ENCODE data around the gene SETD1B. TPM values are rescaled to one million over a fixed set of nuclear protein-coding genes. Genes with fewer than 3 reads are reported as not detected.

Gene SETD1B
- total RNA-seq, 5 donors from 2014 or later (not counting 1 experiment from before 2014, with no cell fraction given) = 87.7 to 106 (median 96.0) TPM

DNA sequence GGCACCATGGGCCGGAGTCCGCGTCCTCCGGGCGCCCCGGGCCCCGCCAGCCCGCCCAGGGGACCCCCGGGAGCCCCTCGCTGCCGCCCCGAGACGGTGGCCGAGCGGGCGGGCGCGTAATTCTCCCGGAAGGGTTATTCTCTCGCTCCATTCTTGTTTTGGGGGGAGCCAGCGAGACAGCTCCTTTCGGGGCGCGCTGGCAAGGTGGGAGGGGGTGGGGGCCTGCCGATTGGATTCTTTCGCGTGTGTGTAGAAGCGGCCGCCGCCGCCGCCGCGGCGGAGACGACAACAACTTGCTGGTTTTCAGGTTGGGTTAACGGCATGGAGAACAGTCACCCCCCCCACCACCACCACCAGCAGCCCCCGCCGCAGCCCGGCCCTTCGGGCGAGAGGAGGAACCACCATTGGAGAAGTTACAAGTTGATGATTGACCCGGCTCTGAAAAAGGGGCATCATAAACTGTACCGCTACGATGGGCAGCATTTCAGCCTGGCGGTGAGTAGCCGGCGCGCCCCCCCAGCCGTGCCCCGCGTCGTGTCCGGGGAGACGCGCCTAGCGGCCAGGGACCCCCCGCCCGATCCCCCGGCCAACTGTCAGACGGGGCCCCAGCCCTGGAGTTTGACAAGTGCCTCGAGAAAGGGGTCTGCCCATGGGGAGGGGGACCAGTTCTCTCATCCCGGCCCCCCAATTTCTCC, 755 bp downstream of the SETD1B start:
- peak overlapping the region; percentile 92 to 98 (median 98) for H3K4me3 Mint-ChIP-seq
- Histone ChIP-seq H3K36me3 (ENCODE audit: control insufficient read depth in 2 of 2, extremely low read depth in 1 of 2, insufficient read depth in 1 of 2, low read length in 1 of 2) (peaks cover 0 to 26% of the 10 kb centered on the region in 2 donors), H3K4me3 (ENCODE audit: control insufficient read depth in 1 of 2, extremely low read depth in 1 of 2, low read length in 1 of 2) (peak overlapping the region; percentile 71 to 82), H3K27me3 (replicated peaks in 1 of 2; ENCODE audit: control insufficient read depth in 2 of 2, extremely low read depth in 1 of 2, insufficient read depth in 2 of 2, low read length in 1 of 2) (no peaks in the 10 kb centered on the region), H3K9me3 (no peaks in the 10 kb centered on the region), H3K27ac (ENCODE audit: low read length) (peak overlapping the region; percentile 40), H3K4me1 (ENCODE audit: control insufficient read depth in 1 of 2, extremely low read depth in 1 of 2, insufficient read depth in 2 of 2, low read length in 2 of 2) (peaks cover 16 to 49% of the 10 kb centered on the region in 2 experiments)
- H3K27ac Mint-ChIP-seq = peak overlapping the region; percentile 98 to 100
- H3K4me1 Mint-ChIP-seq = peaks cover 20 to 40% (median 38%) of the 10 kb centered on the region in 3 donors
- ATAC-seq (replicated peaks in 1 of 4) (peak; percentile 7 to 8 (median 8)), DNase-seq (peak; percentile 52 to 84 (median 74))
- POLR2A ChIA-PET = interaction anchor here (0.6 to 2.5 kb wide), 14 partner anchors 10 to 758 kb away, joined by 3 to 10 read pairs (median 4); partner anchors contain the start of gene RHOF (in 1 of the 2)
- H3K27me3 Mint-ChIP-seq = no peaks in the 10 kb centered on the region
- under 1% methylated on average over 43 of the region's 63 CpGs for WGBS (ENCODE audit: insufficient coverage)
- H3K9me3 Mint-ChIP-seq = no peaks in the 10 kb centered on the region
- CTCF ChIA-PET = interaction anchor here (0.6 to 13.1 kb wide), 6 partner anchors 9 to 1327 kb away, joined by 3 to 344 read pairs (median 6); partner anchors contain the start of gene RHOF (in 2 of the 2)
- peaks cover 21% of the 10 kb centered on the region for H3K36me3 Mint-ChIP-seq

GRCh38 chr12:121805171-121806008, 1.6 kb downstream of the SETD1B start:
- Mint-ChIP-seq H3K4me1 (peaks cover 25 to 44% (median 40%) of the 10 kb centered on the region in 3 donors), H3K9me3 (no peaks in the 10 kb centered on the region), H3K36me3 (peaks cover 25% of the 10 kb centered on the region), H3K27me3 (no peaks in the 10 kb centered on the region), H3K4me3 (peak overlapping the region; percentile 92 to 98 (median 98)), H3K27ac (peak overlapping the region; percentile 98 to 100)
- no peaks in the 10 kb centered on the region for H3K27me3 ChIP-seq (replicated peaks in 1 of 2; ENCODE audit: control insufficient read depth in 2 of 2, extremely low read depth in 1 of 2, insufficient read depth in 2 of 2, low read length in 1 of 2)
- CTCF ChIA-PET = interaction anchor here (0.5 to 13.1 kb wide), 6 partner anchors 9 to 1477 kb away, joined by 3 to 344 read pairs (median 6); partner anchors contain the start of gene RHOF (in 2 of the 2)
- H3K27ac ChIP-seq (ENCODE audit: low read length) = peak overlapping the region; percentile 40
- ATAC-seq (replicated peaks in 1 of 4) = no peak
- no peaks in the 10 kb centered on the region for H3K9me3 ChIP-seq
- POLR2A ChIA-PET = interaction anchor here (0.6 to 2.5 kb wide), 7 partner anchors 9 to 286 kb away, joined by 3 to 11 read pairs (median 3); partner anchors contain the start of gene RHOF (in 1 of the 2)
- H3K4me1 ChIP-seq (ENCODE audit: control insufficient read depth in 1 of 2, extremely low read depth in 1 of 2, insufficient read depth in 2 of 2, low read length in 2 of 2) = peaks cover 16 to 58% of the 10 kb centered on the region in 2 experiments
- peak overlapping the region; percentile 71 to 82 for H3K4me3 ChIP-seq (ENCODE audit: control insufficient read depth in 1 of 2, extremely low read depth in 1 of 2, low read length in 1 of 2)
- peak in 3 of 35 experiments; percentile 41 to 49 (median 42) for DNase-seq
- no CpG with 5 or more reads among the region's 45 CpGs for WGBS (ENCODE audit: insufficient coverage)
- peaks cover 0 to 33% of the 10 kb centered on the region in 2 donors for H3K36me3 ChIP-seq (ENCODE audit: control insufficient read depth in 2 of 2, extremely low read depth in 1 of 2, insufficient read depth in 1 of 2, low read length in 1 of 2)

DNA sequence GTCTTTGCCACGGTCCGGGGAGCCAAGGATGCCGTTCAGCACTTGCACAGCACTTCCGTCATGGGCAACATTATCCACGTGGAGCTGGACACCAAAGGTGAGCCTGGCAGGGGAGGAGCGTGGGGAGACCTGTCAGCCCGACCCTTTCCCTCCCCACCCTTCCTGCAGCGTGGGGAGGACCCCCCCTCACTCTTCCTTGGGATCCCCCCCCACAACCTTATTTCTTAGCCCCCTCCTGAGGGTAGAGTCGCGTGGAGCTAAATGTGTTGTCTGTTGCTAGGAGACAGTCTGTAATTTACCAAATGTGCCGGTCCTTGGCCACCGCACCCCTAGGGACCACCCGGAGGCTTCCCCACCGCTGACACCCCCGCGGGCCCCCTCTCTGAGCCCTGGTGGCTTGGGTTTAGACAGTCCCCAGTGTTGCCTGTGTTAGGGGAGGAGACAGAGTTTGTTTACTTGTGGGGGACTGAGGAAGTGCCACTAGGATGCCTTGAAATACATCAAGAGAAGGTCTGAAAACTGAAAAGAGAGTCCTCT, 2.3 kb downstream of the SETD1B start:
- no peaks in the 10 kb centered on the region for H3K27me3 Mint-ChIP-seq
- H3K36me3 Mint-ChIP-seq = peaks cover 30% of the 10 kb centered on the region
- peak overlapping the region; percentile 71 to 82 for H3K4me3 ChIP-seq (ENCODE audit: control insufficient read depth in 1 of 2, extremely low read depth in 1 of 2, low read length in 1 of 2)
- peak overlapping the region; percentile 40 for H3K27ac ChIP-seq (ENCODE audit: low read length)
- 0% methylated on average over 2 of the region's 16 CpGs for WGBS (ENCODE audit: insufficient coverage)
- H3K4me3 Mint-ChIP-seq = peak overlapping the region; percentile 92 to 98 (median 98)
- peaks cover 20 to 64% of the 10 kb centered on the region in 2 experiments for H3K4me1 ChIP-seq (ENCODE audit: control insufficient read depth in 1 of 2, extremely low read depth in 1 of 2, insufficient read depth in 2 of 2, low read length in 2 of 2)
- ChIA-PET POLR2A (interaction anchor here (0.6 to 2.5 kb wide), 7 partner anchors 10 to 285 kb away, joined by 3 to 11 read pairs (median 7); no protein-coding TSS in a partner anchor), CTCF (interaction anchor here (0.5 to 13.1 kb wide), 6 partner anchors 10 to 1477 kb away, joined by 3 to 344 read pairs (median 4); partner anchors contain the start of gene RHOF (in 2 of the 2))
- DNase-seq (peak in 14 of 35 experiments; percentile 30 to 63 (median 51)), ATAC-seq (replicated peaks in 1 of 4) (peak in 3 of 4 experiments; percentile 8 to 10 (median 9))
- peaks cover 0 to 40% of the 10 kb centered on the region in 2 donors for H3K36me3 ChIP-seq (ENCODE audit: control insufficient read depth in 2 of 2, extremely low read depth in 1 of 2, insufficient read depth in 1 of 2, low read length in 1 of 2)
- H3K4me1 Mint-ChIP-seq = peaks cover 32 to 51% (median 45%) of the 10 kb centered on the region in 3 donors
- H3K27me3 ChIP-seq (replicated peaks in 1 of 2; ENCODE audit: control insufficient read depth in 2 of 2, extremely low read depth in 1 of 2, insufficient read depth in 2 of 2, low read length in 1 of 2) = no peaks in the 10 kb centered on the region
- peak overlapping the region; percentile 94 to 99 for H3K27ac Mint-ChIP-seq
- H3K9me3 ChIP-seq = no peaks in the 10 kb centered on the region
- H3K9me3 Mint-ChIP-seq = no peaks in the 10 kb centered on the region

DNA sequence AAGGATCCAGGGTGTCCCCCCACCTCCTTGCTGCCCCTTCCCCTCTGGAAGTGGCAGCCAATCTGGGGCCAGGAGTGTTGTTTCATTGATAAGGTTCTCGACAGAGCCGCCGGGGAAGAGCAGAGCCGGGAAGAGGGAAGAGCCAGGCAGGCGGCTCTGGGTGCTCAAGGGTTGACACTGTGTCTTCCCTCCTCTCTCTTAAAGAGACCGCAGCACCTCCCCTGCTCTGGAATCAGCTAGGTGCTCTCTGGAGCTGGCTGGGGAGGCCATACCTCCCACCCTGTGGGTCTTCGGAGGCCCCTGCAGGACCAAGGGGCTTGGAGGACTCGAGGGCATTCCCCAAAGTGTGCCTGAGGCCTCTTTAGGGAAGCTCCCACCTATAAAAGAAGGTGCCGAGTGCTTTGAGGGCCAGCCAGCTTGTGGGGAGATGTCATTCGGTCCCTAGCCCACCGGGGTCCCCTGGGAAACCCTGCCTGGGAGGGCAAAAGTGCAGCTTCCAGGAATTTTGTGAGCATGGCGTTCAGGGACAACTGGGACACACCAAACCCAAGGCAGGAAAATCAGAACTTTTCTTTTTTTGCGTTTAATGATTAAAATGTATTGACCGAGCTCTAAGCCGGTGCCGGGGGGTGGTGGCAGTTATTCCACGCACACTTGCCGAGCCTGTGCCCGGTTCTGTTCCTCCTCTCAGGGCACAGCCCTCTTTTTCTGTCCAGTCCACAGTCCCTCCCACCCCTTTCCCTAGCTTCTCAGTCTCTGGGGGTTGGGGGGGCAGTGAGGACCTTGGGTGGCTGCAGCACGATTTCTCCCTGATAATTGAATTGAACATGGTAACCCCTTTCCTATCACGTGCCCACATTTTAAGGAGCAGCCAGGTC, 3.0 kb downstream of the SETD1B start:
- ATAC-seq (replicated peaks in 1 of 4) = no peak

GRCh38 chr12:121807642-121808347, 4.0 kb downstream of the SETD1B start:
- ATAC-seq (replicated peaks in 1 of 4) (no peak), DNase-seq (no peak)
- H3K27ac ChIP-seq (ENCODE audit: low read length) = peak overlapping the region; percentile 40
- no peak overlapping the region for H3K4me3 ChIP-seq (ENCODE audit: control insufficient read depth in 1 of 2, extremely low read depth in 1 of 2, low read length in 1 of 2)
- 61% methylated on average over 5 of the region's 14 CpGs for WGBS (ENCODE audit: insufficient coverage)
- POLR2A ChIA-PET = interaction anchor here in 1 of 2 donors (0.5 to 0.7 kb wide), 3 partner anchors 12 to 228 kb away, joined by 3 to 4 read pairs (median 3); partner anchors contain the start of gene PSMD9
- Mint-ChIP-seq H3K27me3 (no peaks in the 10 kb centered on the region), H3K4me3 (peak overlapping the region; percentile 92 to 98 (median 98)), H3K9me3 (no peaks in the 10 kb centered on the region), H3K4me1 (peaks cover 42 to 61% (median 44%) of the 10 kb centered on the region in 3 donors), H3K36me3 (peaks cover 23% of the 10 kb centered on the region), H3K27ac (peak overlapping the region; percentile 79 to 82)
- peaks cover 25 to 80% of the 10 kb centered on the region in 2 experiments for H3K4me1 ChIP-seq (ENCODE audit: control insufficient read depth in 1 of 2, extremely low read depth in 1 of 2, insufficient read depth in 2 of 2, low read length in 2 of 2)
- CTCF ChIA-PET = interaction anchor here (0.6 to 13.1 kb wide), 4 partner anchors 12 to 116 kb away, joined by 3 to 344 read pairs (median 48); partner anchors contain the start of gene RHOF (in 2 of the 2)
- H3K36me3 ChIP-seq (ENCODE audit: control insufficient read depth in 2 of 2, extremely low read depth in 1 of 2, insufficient read depth in 1 of 2, low read length in 1 of 2) = peaks cover 0 to 46% of the 10 kb centered on the region in 2 donors
- H3K27me3 ChIP-seq (replicated peaks in 1 of 2; ENCODE audit: control insufficient read depth in 2 of 2, extremely low read depth in 1 of 2, insufficient read depth in 2 of 2, low read length in 1 of 2) = no peaks in the 10 kb centered on the region
- no peaks in the 10 kb centered on the region for H3K9me3 ChIP-seq

More for the DNA sequence above, 3.0 kb downstream of the SETD1B start:
- H3K36me3 ChIP-seq (ENCODE audit: control insufficient read depth in 2 of 2, extremely low read depth in 1 of 2, insufficient read depth in 1 of 2, low read length in 1 of 2) = peaks cover 0 to 46% of the 10 kb centered on the region in 2 donors
- Mint-ChIP-seq H3K27ac (peak overlapping the region; percentile 94 to 99), H3K4me3 (peak overlapping the region; percentile 92 to 98 (median 98)), H3K4me1 (peaks cover 39 to 57% (median 46%) of the 10 kb centered on the region in 3 donors), H3K9me3 (no peaks in the 10 kb centered on the region), H3K36me3 (peaks cover 25% of the 10 kb centered on the region), H3K27me3 (no peaks in the 10 kb centered on the region)
- no peaks in the 10 kb centered on the region for H3K9me3 ChIP-seq
- peak overlapping the region; percentile 71 to 82 for H3K4me3 ChIP-seq (ENCODE audit: control insufficient read depth in 1 of 2, extremely low read depth in 1 of 2, low read length in 1 of 2)
- H3K27me3 ChIP-seq (replicated peaks in 1 of 2; ENCODE audit: control insufficient read depth in 2 of 2, extremely low read depth in 1 of 2, insufficient read depth in 2 of 2, low read length in 1 of 2) = no peaks in the 10 kb centered on the region
- WGBS (ENCODE audit: insufficient coverage) = 58% methylated on average over 12 of the region's 21 CpGs
- peak overlapping the region; percentile 40 for H3K27ac ChIP-seq (ENCODE audit: low read length)
- POLR2A ChIA-PET = interaction anchor here (0.5 to 1.4 kb wide), 8 partner anchors 11 to 128 kb away, joined by 3 to 11 read pairs (median 4); partner anchors contain the start of gene PSMD9 (in 1 of the 2)
- CTCF ChIA-PET = interaction anchor here (0.5 to 13.1 kb wide), 5 partner anchors 11 to 384 kb away, joined by 3 to 344 read pairs (median 4); partner anchors contain the start of gene RHOF (in 2 of the 2)
- peaks cover 25 to 71% of the 10 kb centered on the region in 2 experiments for H3K4me1 ChIP-seq (ENCODE audit: control insufficient read depth in 1 of 2, extremely low read depth in 1 of 2, insufficient read depth in 2 of 2, low read length in 2 of 2)
- no peak for DNase-seq

Data from T-cell (primary cell).